Esophagus mucosa (tissue), 1 donor: ENCODE results near the gene DCLRE1B. TPM values are rescaled to one million over a fixed set of nuclear protein-coding genes. Genes with fewer than 3 reads are reported as not detected.
"Not testable (repeated sequence)": the region's sequence is repeated elsewhere in the genome, so short reads cannot be mapped to it uniquely, and the experiment has no call there.

Experiments
- ATAC-seq: fragments of 200-7000 bp; cut with Tn5 transposase; one replicate; pipeline ENCODE4 v1.9.1; 2020
- total RNA-seq: library from RNA; stranded (reverse); gene quantifications from one replicate; pipeline ENCODE4 v1.2.4, GENCODE V29; 2023
- donor health status: DM: yes; HTN: yes; CAD: no.

DCLRE1B gene
- total RNA-seq, 1 donor from 2014 or later, result 4.7 TPM

DNA sequence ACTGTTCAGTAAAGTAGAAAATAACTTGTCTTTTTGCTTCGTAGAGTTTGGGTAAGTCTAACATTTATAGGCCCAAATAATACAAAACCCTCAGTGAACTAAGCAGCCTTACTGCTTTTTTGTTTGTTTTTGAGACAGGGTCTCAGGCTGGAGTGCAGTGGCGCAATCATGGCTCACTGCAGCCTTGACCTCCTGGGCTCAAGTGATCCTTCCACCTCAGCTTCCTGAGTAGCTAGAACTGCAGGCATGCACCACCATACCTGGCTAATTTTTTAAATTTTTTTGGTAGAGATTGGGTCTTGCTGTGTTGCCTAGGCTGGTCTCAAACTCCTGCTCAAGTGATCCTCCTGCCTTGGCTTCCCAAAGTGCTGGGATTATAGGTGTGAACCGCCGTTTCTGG, 43.0 kb downstream of the DCLRE1B start:
- ATAC-seq, result not testable (repeated sequence)

DNA sequence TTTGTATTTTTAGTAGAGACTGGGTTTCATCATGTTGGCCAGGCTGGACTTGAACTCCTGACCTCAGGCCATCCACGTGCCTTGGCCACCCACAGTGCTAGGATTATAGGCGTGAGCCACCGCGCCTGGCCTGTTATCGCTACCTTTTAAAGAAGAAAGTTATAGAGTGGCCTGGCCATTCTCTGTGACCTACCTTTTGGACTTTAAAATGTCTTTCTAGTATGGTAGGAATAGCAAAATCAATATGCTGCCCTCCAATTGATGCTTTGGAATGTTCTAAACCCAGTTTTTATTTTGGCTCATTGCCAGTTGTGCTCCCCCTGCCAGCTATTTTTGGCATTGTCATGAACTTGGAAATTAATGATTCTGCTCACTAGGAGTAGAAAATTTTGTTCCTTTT, 43.9 kb downstream of the DCLRE1B start:
- ATAC-seq, result no peak

DNA sequence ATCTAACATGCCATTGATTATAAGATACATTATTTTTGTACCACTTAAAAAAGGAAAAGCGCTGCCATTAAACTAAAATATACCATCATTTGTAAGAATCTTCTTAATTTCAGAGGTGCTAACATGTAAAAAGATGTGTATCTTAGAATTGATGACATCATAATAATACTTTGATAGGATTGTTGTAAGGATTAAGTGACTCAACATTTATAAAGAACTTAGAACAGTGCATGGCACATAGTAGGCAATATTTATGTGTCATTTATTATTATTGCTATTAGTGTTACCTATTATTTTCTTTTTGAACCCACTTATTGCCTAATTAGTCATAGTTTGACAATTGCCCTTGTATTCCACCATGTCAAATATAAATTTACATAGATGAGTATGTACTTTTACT, 45.8 kb downstream of the DCLRE1B start:
- ATAC-seq, result no peak

DNA sequence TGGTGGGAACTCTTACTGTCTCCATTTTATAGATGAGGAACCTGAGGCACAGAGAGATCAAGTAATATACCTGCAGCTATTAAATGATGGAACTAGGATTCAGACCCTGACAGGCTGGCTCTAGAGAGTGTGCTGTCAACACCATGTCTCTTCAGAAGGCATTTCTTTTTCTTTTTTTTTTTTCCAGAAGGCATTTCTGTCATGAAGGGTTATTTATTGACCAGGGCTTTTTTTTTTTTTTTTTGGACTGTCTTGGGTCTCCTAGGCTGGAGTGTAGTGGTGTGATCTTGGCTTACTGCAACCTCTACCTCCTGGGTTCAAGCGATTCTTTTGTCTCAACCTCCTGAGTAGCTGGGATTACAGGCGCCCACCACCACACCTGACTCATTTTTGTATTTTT, 46.6 kb downstream of the DCLRE1B start:
- no peak for ATAC-seq

DNA sequence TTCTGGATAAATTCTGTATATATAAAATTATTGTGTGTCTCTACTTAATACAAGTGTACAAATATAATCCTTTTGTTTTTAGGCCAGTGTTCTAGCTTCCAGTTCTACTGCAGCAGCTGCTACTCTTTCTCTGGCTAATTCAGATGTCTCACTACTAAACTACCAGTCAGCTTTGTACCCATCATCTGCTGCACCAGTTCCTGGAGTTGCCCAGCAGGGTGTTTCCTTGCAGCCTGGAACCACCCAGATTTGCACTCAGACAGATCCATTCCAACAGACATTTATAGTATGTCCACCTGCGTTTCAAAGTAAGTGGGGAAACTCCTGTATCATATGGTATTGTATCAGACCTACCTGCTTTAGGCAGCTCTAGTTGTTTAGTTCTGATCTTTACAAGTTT, 52.9 kb downstream of the DCLRE1B start:
- ATAC-seq, result no peak

DNA sequence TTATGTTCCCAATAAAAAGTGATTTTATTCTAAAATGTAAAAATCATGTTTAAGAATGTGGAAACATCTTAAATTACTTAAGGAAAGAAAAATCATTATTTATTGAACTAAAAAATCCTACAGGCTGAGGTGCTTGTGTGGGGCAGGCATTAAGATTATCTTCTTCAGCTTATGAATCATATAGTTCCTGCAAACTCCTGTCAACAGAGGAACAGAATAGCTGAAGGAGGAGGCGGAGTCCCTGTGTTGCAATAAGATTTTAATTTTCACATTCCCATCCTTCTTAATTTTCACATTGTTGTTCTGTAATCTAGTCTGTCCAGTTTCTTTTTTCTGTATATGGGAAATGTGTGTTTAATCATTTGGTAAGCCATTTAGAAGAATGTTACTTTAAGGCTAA, 53.6 kb downstream of the DCLRE1B start:
- ATAC-seq, result peak; percentile 59

DNA sequence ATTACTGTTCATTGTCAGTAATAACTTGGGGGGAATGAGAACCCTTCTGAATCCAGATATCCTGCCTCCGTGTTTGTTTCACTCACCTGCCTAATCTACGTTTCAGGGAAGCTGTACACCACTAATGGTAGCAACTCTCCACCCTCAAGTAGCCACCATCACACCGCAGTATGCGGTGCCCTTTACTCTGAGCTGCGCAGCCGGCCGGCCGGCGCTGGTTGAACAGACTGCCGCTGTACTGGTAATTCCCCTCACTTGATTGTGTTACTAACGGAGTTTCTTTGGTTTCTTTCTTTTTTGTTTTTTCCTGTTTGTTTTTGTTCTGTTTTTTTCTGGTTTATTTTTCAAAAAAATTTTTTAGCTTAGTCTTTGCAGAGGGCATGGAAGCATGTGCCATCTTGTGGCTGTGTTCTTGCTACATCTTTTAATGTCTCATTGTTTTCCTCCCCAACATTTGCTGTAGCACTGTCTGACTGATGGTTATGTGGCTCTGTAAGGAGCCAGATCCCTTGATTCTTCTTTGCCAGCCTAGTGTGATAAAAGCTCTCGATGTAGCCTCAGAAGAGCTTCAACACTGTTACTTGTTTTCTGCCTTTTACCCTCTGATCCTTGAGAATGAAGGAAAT, 58.3 kb downstream of the DCLRE1B start:
- no peak for ATAC-seq

Other genes starting within 250 kb of the DCLRE1B start
- gene PHTF1, start 145.8 kb upstream of the DCLRE1B start, total RNA-seq, result 3.4 TPM
- gene RSBN1, start 92.8 kb upstream of the DCLRE1B start, total RNA-seq, result 9.6 TPM
- gene PTPN22, start 33.6 kb upstream of the DCLRE1B start, total RNA-seq, result 1.9 TPM
- 8.4 TPM for gene BCL2L15, start 17.7 kb upstream of the DCLRE1B start, total RNA-seq
- 17.0 TPM for gene AP4B1, start 527 bp upstream of the DCLRE1B start, total RNA-seq
- 41.6 TPM for gene HIPK1, start 24.0 kb downstream of the DCLRE1B start, total RNA-seq
- gene OLFML3, start 74.1 kb downstream of the DCLRE1B start, total RNA-seq, result 1.6 TPM
- not detected for gene SYT6, start 248.5 kb downstream of the DCLRE1B start, total RNA-seq